Neural cell (in vitro differentiated cells): ENCODE measurements around the gene LCN2. TPM values are rescaled to one million over a fixed set of nuclear protein-coding genes. Genes with fewer than 3 reads are reported as not detected.
"Not testable (repeated sequence)": the region's sequence is repeated elsewhere in the genome, so short reads cannot be mapped to it uniquely, and the experiment has no call there.

ENCODE experiments used
- H2AFZ ChIP-seq: fragments of 200-600, 300-800 bp; sonication (generic), shearing (Covaris generic); 2 replicates; pipeline ENCODE4 v1.6.0; 2014; ENCODE audit warnings: low read depth, mild to moderate bottlenecking, antibody characterized with exemption, low read length, moderate library complexity
- H3F3A ChIP-seq: fragments of 200-600 bp; shearing (Covaris generic); 2 replicates; pipeline ENCODE4 v1.6.1; 2016; ENCODE audit warnings: mild to moderate bottlenecking, moderate library complexity, mixed read lengths, antibody characterized with exemption, low read length; ENCODE audit not compliant: insufficient read depth, poor library complexity, severe bottlenecking
- H3K27ac ChIP-seq: fragments of 200-600, 300-800 bp; sonication (generic), shearing (Covaris generic); 2 replicates; pipeline ENCODE4 v1.5.1; 2014; ENCODE audit warnings: mild to moderate bottlenecking, low read length, moderate library complexity
- H3K27me3 ChIP-seq: fragments of 300-800, 200-600 bp; sonication (generic), shearing (Covaris generic); 2 replicates; pipeline ENCODE4 v1.6.0; 2014; ENCODE audit warnings: mild to moderate bottlenecking, low read depth, low read length, moderate library complexity; ENCODE audit not compliant: insufficient read depth
- H3K36me3 ChIP-seq: fragments of 300-800, 200-600 bp; sonication (generic), shearing (Covaris generic); 2 replicates; pipeline ENCODE4 v1.5.1; 2014; ENCODE audit warnings: mild to moderate bottlenecking, antibody characterized with exemption, low read length, moderate library complexity; ENCODE audit not compliant: insufficient read depth
- H3K4me2 ChIP-seq: fragments of 300-800, 200-600 bp; sonication (generic), shearing (Covaris generic); 2 replicates; pipeline ENCODE4 v1.6.0; 2014; ENCODE audit warnings: mild to moderate bottlenecking, low read length
- H3K4me3 ChIP-seq: fragments of 300-800, 200-600 bp; sonication (generic), shearing (Covaris generic); 2 replicates; pipeline ENCODE4 v1.5.1; 2014; ENCODE audit warnings: mild to moderate bottlenecking, low read length, moderate library complexity
- H3K79me2 ChIP-seq: fragments of 200-600 bp; shearing (Covaris generic); replicated peaks from 2 replicates; pipeline ENCODE4 v1.6.0; 2014; ENCODE audit warnings: mild to moderate bottlenecking, low read length, moderate library complexity; ENCODE audit not compliant: insufficient read depth
- H3K9ac ChIP-seq: fragments of 300-800, 200-600 bp; sonication (generic), shearing (Covaris generic); 2 replicates; pipeline ENCODE4 v1.6.1; 2016; ENCODE audit warnings: mild to moderate bottlenecking, low read length, mixed read lengths
- H3K9me2 ChIP-seq: fragments of 200-600 bp; shearing (Covaris generic); 2 replicates; pipeline ENCODE4 v1.6.1; 2016; ENCODE audit warnings: mild to moderate bottlenecking, low read length, mixed read lengths; ENCODE audit not compliant: insufficient read depth
- H3K9me3 ChIP-seq: fragments of 200-600, 300-800 bp; sonication (generic), shearing (Covaris generic); 2 replicates; pipeline ENCODE4 v1.6.1; 2016; ENCODE audit warnings: mild to moderate bottlenecking, mixed run types, low read length, moderate library complexity, mixed read lengths
- H4K20me1 ChIP-seq: fragments of 200-600 bp; shearing (Covaris generic); 2 replicates; pipeline ENCODE4 v1.6.1; 2016; ENCODE audit warnings: mild to moderate bottlenecking, mixed run types; ENCODE audit not compliant: insufficient read depth
- EP300 ChIP-seq: fragments of 450-650 bp; conservative IDR thresholded peaks from 2 replicates; pipeline ENCODE4 v1.6.1; 2014; ENCODE audit warnings: antibody characterized with exemption, mild to moderate bottlenecking, moderate library complexity; ENCODE audit not compliant: poor library complexity, severe bottlenecking
- EZH2 ChIP-seq: fragments of 200-600, 300-800 bp; shearing (Covaris generic), sonication (generic); IDR thresholded peaks from 2 replicates; pipeline ENCODE4 v1.6.1; 2014; ENCODE audit warnings: antibody characterized with exemption, low read length, borderline replicate concordance, mild to moderate bottlenecking; ENCODE audit not compliant: insufficient read depth, poor library complexity, severe bottlenecking
- MXI1 ChIP-seq: fragments of 450-650 bp; conservative IDR thresholded peaks from 2 replicates; pipeline ENCODE4 v1.6.1; 2014; ENCODE audit warnings: antibody characterized with exemption, mild to moderate bottlenecking; ENCODE audit not compliant: poor library complexity, severe bottlenecking
- POLR2AphosphoS5 ChIP-seq: IDR thresholded peaks from 2 replicates; pipeline ENCODE4 v1.6.1; 2012
- RAD21 ChIP-seq: fragments of 450-650 bp; conservative IDR thresholded peaks from 2 replicates; pipeline ENCODE4 v1.6.1; 2014; ENCODE audit warnings: antibody characterized with exemption, mild to moderate bottlenecking, moderate library complexity
- SMC3 ChIP-seq: fragments of 450-650 bp; conservative IDR thresholded peaks from 2 replicates; pipeline ENCODE4 v1.6.1; 2014; ENCODE audit warnings: antibody characterized with exemption, mild to moderate bottlenecking, moderate library complexity; ENCODE audit not compliant: poor library complexity
- TAF1 ChIP-seq: IDR thresholded peaks from 2 replicates; pipeline ENCODE4 v1.6.1; 2012; ENCODE audit warnings: low read depth
- polyA plus RNA-seq: library from polyadenylated mRNA; depleted of rRNA; stranded (reverse); fragments of >200 nt; gene quantifications from 2 replicates; pipeline ENCODE4 v1.2.3, GENCODE V29; 2014
- TF ChIP-seq, protein P1 (sequence below): IDR thresholded peaks from 2 replicates; pipeline ENCODE4 v1.6.1; 2012; ENCODE audit warnings: borderline replicate concordance
- TF ChIP-seq, protein P2 (sequence below): fragments of 450-650 bp; IDR thresholded peaks from 2 replicates; pipeline ENCODE4 v1.5.1; 2014; ENCODE audit warnings: antibody characterized with exemption, mild to moderate bottlenecking, moderate library complexity; ENCODE audit not compliant: poor library complexity, severe bottlenecking

LCN2 gene
- polyA plus RNA-seq, 1 donor from 2014 or later = not detected

DNA sequence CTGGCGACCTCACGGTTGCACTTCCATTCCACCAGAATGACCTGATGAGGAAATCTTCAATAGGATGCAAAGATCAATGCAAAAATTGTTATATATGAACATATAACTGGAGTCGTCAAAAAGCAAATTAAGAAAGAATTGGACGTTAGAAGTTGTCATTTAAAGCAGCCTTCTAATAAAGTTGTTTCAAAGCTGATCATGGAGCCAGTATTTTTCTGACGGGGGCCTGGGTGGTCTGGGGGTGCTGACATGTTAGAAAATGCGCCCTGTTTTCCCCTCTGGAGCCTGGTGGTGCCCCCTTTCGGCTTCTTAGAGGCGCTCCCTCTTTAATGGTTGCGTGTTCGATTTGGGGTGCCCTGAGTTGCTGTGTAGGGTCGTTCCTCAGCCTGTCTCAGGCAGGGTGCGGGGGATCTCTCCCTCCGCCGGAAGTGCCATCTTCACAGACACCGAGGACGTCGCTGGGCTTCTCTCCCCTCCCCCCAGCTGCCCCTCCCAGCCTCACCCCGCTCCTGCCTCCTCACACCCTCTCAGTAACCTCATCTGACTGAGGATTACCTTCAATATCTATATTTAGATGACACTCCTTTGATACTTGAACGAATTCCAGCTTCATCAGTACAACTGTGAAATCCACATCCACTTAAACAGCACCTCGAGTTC lies 40.1 kb upstream of the LCN2 start:
- H3K36me3 ChIP-seq = no peaks in the 10 kb centered on the region
- H3K27me3 ChIP-seq = no peaks in the 10 kb centered on the region
- no peak for TF ChIP-seq POLR2AphosphoS5
- TF ChIP-seq EP300 = no peak
- no peak for TF ChIP-seq TAF1
- TF ChIP-seq, protein P1, sequence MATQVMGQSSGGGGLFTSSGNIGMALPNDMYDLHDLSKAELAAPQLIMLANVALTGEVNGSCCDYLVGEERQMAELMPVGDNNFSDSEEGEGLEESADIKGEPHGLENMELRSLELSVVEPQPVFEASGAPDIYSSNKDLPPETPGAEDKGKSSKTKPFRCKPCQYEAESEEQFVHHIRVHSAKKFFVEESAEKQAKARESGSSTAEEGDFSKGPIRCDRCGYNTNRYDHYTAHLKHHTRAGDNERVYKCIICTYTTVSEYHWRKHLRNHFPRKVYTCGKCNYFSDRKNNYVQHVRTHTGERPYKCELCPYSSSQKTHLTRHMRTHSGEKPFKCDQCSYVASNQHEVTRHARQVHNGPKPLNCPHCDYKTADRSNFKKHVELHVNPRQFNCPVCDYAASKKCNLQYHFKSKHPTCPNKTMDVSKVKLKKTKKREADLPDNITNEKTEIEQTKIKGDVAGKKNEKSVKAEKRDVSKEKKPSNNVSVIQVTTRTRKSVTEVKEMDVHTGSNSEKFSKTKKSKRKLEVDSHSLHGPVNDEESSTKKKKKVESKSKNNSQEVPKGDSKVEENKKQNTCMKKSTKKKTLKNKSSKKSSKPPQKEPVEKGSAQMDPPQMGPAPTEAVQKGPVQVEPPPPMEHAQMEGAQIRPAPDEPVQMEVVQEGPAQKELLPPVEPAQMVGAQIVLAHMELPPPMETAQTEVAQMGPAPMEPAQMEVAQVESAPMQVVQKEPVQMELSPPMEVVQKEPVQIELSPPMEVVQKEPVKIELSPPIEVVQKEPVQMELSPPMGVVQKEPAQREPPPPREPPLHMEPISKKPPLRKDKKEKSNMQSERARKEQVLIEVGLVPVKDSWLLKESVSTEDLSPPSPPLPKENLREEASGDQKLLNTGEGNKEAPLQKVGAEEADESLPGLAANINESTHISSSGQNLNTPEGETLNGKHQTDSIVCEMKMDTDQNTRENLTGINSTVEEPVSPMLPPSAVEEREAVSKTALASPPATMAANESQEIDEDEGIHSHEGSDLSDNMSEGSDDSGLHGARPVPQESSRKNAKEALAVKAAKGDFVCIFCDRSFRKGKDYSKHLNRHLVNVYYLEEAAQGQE = no peak
- TF ChIP-seq, protein P2, sequence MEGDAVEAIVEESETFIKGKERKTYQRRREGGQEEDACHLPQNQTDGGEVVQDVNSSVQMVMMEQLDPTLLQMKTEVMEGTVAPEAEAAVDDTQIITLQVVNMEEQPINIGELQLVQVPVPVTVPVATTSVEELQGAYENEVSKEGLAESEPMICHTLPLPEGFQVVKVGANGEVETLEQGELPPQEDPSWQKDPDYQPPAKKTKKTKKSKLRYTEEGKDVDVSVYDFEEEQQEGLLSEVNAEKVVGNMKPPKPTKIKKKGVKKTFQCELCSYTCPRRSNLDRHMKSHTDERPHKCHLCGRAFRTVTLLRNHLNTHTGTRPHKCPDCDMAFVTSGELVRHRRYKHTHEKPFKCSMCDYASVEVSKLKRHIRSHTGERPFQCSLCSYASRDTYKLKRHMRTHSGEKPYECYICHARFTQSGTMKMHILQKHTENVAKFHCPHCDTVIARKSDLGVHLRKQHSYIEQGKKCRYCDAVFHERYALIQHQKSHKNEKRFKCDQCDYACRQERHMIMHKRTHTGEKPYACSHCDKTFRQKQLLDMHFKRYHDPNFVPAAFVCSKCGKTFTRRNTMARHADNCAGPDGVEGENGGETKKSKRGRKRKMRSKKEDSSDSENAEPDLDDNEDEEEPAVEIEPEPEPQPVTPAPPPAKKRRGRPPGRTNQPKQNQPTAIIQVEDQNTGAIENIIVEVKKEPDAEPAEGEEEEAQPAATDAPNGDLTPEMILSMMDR = no peak
- TF ChIP-seq RAD21 = no peak
- no peak for TF ChIP-seq MXI1
- TF ChIP-seq SMC3 = no peak
- no peak for TF ChIP-seq EZH2
- H3K9me3 ChIP-seq = no peaks in the 10 kb centered on the region
- H3K9ac ChIP-seq = no peak overlapping the region
- H3F3A ChIP-seq = no peaks in the 10 kb centered on the region
- H4K20me1 ChIP-seq = no peaks in the 10 kb centered on the region
- H3K27ac ChIP-seq = no peak overlapping the region
- no peak overlapping the region for H3K4me2 ChIP-seq
- no peak overlapping the region for H2AFZ ChIP-seq
- no peaks in the 10 kb centered on the region for H3K79me2 ChIP-seq
- no peak overlapping the region for H3K4me3 ChIP-seq
- H3K9me2 ChIP-seq = no peaks in the 10 kb centered on the region

DNA sequence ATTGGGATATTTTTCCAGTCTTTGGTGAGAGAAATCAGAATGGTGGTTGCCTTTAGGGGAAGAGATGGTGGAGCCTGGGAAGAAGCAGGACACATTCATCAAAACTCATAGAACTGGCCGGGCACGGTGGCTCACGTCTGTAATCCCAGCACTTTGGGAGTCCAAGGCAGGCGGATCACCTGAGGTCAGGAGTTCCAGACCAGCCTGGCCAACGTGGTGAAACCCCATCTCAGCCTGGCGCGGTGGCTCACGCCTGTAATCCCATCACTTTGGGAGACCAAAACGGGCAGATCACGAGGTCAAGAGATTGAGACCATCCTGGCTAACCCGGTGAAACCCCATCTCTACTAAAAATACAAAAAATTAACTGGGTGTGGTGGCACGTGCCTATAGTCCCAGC lies 37.5 kb upstream of the LCN2 start:
- not testable (repeated sequence) for H3K27me3 ChIP-seq, H2AFZ ChIP-seq, H3K4me3 ChIP-seq, H4K20me1 ChIP-seq, H3K9me3 ChIP-seq, H3K36me3 ChIP-seq, H3K27ac ChIP-seq, H3F3A ChIP-seq, H3K9ac ChIP-seq, H3K4me2 ChIP-seq, H3K9me2 ChIP-seq, H3K79me2 ChIP-seq
